NCI-H2227 (cell line): Measurements from ENCODE around the gene LMO3.
"Not testable (repeated sequence)": the region's sequence is repeated elsewhere in the genome, so short reads cannot be mapped to it uniquely, and the experiment has no call there.

Experiments used
- DNase-seq: peaks from one replicate; lab custom pipeline; 2025; ENCODE audit not compliant: unreplicated experiment; lab: John Stamatoyannopoulos, UW

The LMO3 gene

DNA sequence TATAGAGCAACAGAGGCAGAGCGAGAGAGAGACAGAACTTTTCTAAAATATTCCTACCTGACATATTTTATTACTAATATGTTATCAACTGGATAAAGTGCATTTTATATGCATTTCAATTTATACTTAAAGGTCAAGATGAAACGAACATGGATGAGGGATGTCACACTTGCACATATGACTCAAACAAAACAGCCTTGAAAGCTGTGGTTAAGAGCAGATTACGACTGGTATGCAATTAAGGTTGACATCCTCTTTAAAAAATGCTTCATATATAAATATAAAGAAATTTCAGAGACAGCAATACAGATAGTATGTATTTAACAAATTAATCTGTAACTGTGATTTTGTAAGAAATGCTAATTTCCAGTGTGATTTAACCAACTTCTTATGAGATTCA lies 52.5 kb downstream of the LMO3 start:
- no peak for DNase-seq

DNA sequence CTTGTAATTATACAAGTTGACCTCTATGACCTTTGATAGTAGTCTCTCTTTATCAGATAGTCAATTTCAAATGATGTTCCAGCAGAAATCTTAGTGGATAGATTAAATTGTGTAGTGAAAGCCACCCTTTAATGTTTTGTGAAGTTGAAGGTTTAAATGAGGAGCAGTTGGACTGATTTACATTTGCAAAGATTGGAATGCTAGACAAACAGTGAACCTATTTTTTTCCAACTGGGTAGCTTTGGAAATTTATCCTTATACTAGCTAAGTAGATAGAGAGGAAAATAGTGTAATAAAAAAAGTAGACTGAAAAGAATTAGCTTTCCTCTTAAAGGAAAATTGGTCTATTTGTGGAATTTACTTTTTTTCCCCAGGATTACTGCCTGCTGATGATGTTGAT lies 53.7 kb downstream of the LMO3 start:
- no peak for DNase-seq

DNA sequence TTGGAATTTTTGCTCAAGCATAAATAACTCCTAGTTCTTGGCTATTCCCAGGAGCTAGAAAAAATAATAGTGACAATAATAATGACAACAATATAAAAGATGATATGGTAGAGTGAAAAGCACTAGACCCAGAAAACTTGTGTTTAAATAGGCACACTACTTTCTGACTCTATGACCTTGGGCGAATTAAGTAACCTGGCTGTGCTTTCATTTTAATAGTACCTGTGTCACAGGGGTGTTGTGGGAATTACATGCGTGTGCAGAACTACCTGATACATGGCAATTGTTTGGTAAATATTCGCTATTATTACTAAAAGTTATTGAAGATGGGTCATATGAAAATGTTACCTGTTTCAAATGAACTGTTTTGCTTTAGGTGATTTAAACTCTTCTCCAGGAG lies 60.1 kb downstream of the LMO3 start:
- no peak for DNase-seq

DNA sequence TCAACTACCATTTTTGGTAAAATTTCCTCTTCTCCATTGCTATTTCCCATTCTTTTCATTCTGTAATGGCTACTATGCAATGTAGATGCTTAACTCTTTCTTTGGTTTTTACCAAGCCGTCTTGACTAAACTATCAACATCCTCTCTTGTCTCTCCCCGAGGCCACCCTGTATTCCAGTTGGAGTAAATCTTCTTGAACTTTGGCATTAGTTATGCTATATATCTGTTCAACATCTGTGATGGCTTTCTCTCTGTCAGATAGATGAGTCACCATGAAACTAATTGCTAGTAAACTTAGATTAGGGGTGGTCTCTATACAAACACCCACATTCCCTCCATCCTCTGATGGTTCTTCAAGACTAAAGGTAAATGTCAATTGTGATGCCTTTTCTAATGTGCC lies 63.4 kb downstream of the LMO3 start:
- DNase-seq = no peak

DNA sequence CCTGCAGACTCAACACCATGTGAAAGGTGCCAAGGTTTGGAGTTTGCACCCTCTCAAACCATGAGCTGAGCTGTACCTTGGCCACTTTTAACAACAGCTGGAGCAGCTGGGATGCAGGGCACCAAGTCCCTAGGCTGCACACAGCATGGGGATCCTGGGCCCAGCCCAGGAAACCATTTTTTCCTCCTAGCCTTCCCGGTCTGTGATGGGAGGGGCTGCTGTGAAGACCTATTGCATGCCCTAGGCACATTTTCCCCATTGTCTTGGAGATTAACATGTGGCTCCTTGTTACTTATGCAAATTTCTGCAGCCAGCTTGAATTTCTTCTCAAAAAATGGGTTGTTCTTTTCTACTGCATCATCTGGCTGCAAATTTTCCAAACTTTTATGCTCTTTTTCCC lies 68.3 kb downstream of the LMO3 start:
- not testable (repeated sequence) for DNase-seq

DNA sequence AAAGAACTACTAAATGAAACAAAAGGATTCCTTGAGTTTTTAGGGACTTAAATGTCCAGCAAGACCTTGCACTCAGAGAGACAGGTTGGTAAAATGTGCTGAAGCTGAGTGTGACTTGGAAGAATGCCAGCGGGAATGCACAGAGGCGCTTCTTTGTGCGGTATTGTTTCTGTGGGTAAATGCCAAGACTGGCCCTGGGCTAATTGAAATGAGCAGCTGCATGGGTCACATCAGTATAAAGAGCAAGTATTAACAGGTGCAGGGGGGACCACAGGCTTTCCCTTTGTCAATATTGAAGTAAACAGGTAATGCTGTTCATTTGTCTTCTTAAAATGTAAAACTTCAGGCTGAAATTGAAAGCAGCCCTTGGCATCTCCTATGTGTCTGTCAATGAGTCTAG lies 74.3 kb downstream of the LMO3 start:
- peak; percentile 52 for DNase-seq

DNA sequence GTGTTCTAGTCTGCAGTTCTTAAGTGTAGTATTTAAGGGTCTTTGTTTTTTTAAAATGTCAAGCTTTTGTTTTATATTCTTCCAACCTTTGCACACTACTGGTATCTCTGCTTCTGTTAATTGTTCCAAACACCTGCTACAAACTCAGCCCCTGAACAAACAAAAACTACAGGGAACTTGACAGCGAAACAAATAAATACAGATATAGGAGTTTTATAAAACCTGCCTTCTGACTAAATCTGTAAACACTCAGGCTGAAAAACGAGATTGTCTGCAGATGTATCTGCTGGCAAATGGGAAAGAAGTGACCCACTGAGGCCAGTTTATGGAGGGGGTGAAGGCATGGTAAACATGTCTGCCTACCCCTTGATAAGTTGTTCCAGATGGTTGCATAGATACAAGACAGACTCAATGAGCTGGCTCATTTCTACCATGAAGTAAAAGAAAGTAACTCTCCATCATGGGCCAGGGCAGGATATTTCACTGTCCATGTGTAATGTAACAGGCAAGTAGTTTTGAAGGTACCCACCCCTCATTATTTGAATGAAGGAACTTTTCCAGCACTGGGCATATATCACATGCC lies 75.6 kb downstream of the LMO3 start:
- no peak for DNase-seq

DNA sequence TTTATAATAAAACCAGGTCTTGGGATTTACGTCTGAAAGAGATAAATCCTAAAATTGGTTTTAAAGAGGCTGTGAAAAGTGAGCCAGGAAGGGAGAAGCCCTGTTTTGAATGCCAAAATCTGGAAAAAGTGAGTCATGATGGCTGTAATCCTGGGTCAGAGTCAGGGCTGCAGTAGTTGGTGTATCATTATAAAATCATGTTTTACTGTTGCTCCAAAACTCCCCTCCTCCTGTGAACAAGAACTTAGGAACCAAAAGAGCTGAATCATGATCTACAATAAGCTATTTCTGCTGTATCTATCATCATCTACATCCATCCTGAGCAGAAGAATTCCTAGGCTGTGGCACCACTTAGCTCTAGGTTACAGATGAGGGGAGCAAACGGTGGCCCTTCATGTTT lies 79.3 kb downstream of the LMO3 start:
- no peak for DNase-seq

DNA sequence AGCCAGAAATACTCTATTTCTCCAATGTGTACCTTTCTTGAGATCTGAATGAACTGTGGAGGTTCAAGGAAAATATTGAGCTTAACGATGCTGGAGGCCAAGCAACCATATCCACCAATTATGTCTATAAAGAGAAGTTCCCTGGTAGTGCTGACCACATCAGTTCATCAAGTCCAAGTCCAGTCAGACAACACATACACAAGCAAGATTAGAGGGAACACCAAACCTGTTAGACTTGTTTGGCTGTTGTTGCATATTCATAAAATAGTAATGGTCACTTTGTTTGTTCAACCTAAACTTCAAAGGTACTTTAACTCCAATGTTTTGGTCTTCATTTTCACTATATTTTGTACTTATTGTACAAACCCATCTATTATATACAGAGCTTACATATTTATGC lies 81.6 kb downstream of the LMO3 start:
- no peak for DNase-seq

DNA sequence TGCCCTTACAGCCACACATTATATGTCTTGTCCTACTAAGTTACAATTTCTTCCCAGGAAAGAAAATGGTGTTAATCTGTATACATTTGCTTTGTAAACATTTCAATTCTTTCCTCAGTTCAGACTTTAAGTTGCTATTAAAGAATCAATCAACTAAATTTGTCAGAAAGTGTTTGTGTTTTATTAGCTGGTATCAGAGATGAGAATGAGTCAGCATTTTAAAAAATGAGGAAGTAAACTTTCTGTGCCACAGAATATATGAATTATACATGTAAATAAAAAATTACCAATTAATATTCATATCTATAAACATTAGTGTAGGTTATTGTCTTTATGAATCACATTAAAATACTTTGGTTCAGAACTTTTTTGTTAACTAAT lies 82.0 kb downstream of the LMO3 start:
- DNase-seq = no peak

DNA sequence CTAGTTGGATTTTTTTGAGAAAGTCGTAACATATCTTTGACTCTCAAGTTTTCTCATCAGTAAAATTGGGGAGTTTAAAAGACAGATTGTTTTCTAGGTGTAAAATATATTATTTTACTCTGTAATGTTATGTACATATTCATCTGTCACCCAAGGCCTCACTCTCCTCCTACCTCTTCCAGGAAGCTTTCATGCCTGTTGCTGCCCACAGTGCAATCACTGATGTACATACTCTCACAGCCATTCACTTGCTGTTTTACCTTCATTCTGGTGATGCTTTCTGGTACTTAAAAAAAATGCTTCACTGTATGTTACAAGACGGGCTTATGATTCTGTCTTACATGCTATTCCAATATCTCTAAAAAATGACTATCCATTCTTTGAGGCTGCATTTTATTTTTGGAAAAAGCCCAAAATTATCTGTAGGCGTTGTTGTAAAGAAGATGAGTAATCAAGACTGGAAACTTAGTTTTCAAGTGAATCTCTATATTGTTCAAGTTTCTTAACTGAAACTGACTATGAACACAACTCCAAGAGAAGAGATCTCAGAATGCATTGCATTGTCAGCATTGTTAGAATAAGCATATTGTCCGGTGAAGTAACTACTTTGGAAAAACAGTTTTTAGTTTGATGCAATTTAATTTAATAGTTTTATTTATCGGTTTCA lies 82.5 kb downstream of the LMO3 start:
- no peak for DNase-seq

DNA sequence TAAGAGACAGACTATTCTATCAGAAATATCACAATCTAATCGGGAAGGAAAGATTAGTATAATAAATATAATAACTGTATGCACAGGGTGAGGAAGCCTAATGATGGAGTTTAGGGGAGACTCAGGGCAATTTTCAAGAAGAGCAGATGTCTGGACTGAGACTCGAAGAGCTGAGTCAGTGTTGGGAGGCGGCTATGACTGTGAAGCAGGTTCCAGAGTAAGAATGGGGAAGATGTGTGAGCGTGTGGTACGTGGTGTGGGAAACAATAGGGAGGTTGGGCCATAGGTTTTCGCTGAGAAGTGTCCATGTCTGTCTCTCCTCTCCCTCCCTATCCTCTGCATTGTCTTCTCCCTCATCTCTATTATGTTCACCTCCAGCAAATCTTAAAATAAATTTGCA lies 85.6 kb downstream of the LMO3 start:
- no peak for DNase-seq

DNA sequence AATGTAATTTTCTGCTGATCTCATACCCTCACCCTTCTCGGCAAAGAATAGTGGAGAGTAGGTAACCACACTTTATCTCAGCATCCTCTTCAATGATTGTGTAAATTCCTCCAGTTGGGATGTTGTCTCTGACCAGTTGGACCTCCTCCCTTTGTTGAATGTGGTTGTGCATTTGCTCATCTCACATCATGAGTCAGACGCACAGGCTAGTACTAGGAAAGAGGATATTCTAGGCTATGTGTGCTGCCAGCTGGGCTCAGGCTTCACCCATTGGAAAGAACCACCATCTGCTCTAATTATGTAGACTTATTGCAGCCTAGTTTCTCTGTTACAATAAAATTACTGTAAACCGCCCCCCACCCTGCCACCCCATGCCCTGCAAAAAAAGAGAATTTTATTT lies 90.3 kb downstream of the LMO3 start:
- DNase-seq = no peak

DNA sequence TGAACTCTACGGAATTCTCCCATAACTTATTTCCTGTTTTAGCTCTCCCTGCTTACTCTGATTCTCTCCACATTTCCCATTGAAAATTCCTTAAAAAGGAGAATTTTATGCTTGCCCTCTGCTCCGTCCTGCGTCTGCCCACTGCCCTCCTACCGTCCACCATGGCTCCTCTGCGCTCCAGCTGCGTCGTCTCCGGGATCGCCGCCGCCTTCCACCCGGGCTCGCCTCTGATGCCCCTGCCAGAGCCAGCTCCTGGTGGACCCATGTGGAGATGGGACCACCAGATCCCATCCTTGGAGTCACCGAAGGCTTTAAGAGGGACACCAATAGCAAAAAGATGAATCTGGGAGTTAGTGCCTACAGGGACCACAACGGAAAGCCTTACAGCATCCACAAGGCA lies 92.7 kb downstream of the LMO3 start:
- DNase-seq = no peak

DNA sequence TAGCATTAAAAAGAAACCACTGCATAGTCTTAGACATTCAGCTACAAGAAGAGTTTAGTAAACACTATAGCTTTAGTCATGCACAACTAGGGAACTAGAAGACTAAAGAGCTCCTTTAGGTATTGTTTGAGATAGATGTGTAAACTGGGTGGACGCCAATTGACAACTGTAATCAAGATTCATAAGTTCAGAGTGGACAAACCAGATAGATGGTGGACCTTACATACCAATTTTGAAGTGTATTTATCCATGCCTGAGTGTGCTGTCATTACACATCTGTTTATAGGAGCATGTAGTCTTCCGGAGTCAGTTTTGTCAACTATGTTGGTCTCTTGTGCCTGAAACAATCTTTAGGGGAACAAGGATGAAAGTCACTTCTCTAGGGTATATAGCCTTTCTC lies 96.6 kb downstream of the LMO3 start:
- DNase-seq = no peak

DNA sequence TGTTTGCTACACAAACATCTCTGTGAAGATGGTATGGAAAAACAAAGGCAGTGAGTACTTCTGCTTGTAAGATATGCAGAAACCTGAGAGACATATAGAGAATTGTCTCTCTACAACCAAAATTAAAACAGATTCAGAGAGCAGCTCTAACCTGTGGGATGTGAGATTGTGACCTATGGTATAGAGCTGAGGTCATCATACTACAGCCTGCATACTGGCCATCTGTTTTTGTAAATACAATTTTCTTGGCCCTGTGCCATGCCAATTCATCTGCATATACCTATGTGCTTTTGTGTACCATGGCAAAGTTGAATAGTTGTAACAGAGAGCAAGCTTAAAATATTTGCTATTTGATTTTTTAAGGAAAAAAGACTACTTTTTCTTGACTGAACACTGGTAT lies 99.6 kb downstream of the LMO3 start:
- no peak for DNase-seq

DNA sequence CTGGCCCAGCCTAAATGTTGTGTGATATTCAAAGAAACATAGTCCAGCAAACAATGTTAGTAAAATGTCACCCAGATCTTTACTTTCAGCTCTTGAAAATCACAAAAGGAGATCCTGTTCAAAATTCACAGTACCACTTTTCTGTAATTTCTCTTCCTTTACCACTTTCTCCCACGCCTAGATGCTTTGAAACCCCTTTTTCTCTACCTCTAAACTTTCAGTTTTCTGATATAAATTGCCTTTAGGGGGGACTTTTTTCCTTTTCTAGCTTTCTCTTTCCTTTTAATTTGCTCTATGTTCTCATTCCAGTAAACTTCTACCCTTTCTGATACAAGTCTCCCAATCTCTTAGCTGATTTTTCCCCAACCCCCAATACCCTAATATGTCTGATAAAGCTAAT lies 101.8 kb downstream of the LMO3 start:
- DNase-seq = no peak

DNA sequence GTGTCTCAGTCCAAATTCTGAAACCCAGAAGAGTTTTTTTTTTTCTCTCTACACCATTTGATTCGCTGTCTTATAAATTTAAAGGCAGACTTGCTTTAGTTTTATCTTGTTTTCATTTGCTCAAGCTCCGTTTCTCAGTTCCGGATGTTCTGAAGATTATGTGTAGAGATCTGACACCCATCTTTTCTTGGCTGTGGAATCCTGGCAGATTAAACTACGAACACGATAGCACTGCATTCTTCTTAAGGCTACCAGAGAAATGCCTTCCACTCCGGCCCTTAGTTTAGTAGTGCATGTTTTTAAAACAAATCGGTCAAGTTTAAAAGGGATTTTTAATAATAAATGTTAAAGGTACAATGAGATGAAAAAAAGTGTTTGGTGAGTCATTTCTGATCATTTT lies 106.4 kb downstream of the LMO3 start:
- no peak for DNase-seq
